ENCODE results near the gene ZNG1B.
"Not testable (repeated sequence)": the region's sequence is repeated elsewhere in the genome, so short reads cannot be mapped to it uniquely, and the experiment has no call there.

The ZNG1B gene

GRCh38 chr2:113536573-113536972 lies 99.1 kb downstream of the ZNG1B start:
- not testable (repeated sequence) for H3K36me3 ChIP-seq (ENCODE audit: control insufficient read depth, low read depth, low read length); H3K27ac ChIP-seq (ENCODE audit: low read length); H3K4me1 ChIP-seq (ENCODE audit: control insufficient read depth, low read depth, low read length); H3K9me3 ChIP-seq (ENCODE audit: control insufficient read depth, low read depth, low read length); H3K9ac ChIP-seq (ENCODE audit: low read length); H3K4me3 ChIP-seq (ENCODE audit: low read length)
- H3K27me3 ChIP-seq (ENCODE audit: control insufficient read depth, insufficient read depth, low read length) = peaks cover 18% of the 10 kb centered on the region

- not testable (repeated sequence) for H3K27ac ChIP-seq (ENCODE audit: low read length); H3K4me3 ChIP-seq (ENCODE audit: low read length); H3K4me1 ChIP-seq (ENCODE audit: control insufficient read depth, low read depth, low read length); H3K9ac ChIP-seq (ENCODE audit: low read length); H3K9me3 ChIP-seq (ENCODE audit: control insufficient read depth, low read depth, low read length); H3K36me3 ChIP-seq (ENCODE audit: control insufficient read depth, low read depth, low read length)
- H3K27me3 ChIP-seq (ENCODE audit: control insufficient read depth, insufficient read depth, low read length) = peaks cover 42% of the 10 kb centered on the region
Measured at GRCh38 chr2:113540834-113541203, 103.3 kb downstream of the ZNG1B start.

- H3K4me1 ChIP-seq (ENCODE audit: control insufficient read depth, low read depth, low read length); H3K36me3 ChIP-seq (ENCODE audit: control insufficient read depth, low read depth, low read length); H3K9ac ChIP-seq (ENCODE audit: low read length); H3K27ac ChIP-seq (ENCODE audit: low read length); H3K9me3 ChIP-seq (ENCODE audit: control insufficient read depth, low read depth, low read length): not testable (repeated sequence)
- Histone ChIP-seq H3K27me3 (ENCODE audit: control insufficient read depth, insufficient read depth, low read length) (peaks cover 42% of the 10 kb centered on the region), H3K4me3 (ENCODE audit: low read length) (peak overlapping the region; percentile 24)
Measured at GRCh38 chr2:113541204-113541975, 103.9 kb downstream of the ZNG1B start.

GRCh38 chr2:113541976-113542485 lies 104.5 kb downstream of the ZNG1B start:
- H3K36me3 ChIP-seq (ENCODE audit: control insufficient read depth, low read depth, low read length); H3K9ac ChIP-seq (ENCODE audit: low read length); H3K9me3 ChIP-seq (ENCODE audit: control insufficient read depth, low read depth, low read length); H3K4me3 ChIP-seq (ENCODE audit: low read length); H3K4me1 ChIP-seq (ENCODE audit: control insufficient read depth, low read depth, low read length); H3K27ac ChIP-seq (ENCODE audit: low read length): not testable (repeated sequence)
- peaks cover 42% of the 10 kb centered on the region for H3K27me3 ChIP-seq (ENCODE audit: control insufficient read depth, insufficient read depth, low read length)

- H3K9me3 ChIP-seq (ENCODE audit: control insufficient read depth, low read depth, low read length); H3K36me3 ChIP-seq (ENCODE audit: control insufficient read depth, low read depth, low read length); H3K4me1 ChIP-seq (ENCODE audit: control insufficient read depth, low read depth, low read length); H3K27ac ChIP-seq (ENCODE audit: low read length); H3K4me3 ChIP-seq (ENCODE audit: low read length); H3K9ac ChIP-seq (ENCODE audit: low read length): not testable (repeated sequence)
- peaks cover 42% of the 10 kb centered on the region for H3K27me3 ChIP-seq (ENCODE audit: control insufficient read depth, insufficient read depth, low read length)
Measured at GRCh38 chr2:113542529-113542928, 105.0 kb downstream of the ZNG1B start.
